ENCODE data around the gene TRAPPC1.

DNA sequence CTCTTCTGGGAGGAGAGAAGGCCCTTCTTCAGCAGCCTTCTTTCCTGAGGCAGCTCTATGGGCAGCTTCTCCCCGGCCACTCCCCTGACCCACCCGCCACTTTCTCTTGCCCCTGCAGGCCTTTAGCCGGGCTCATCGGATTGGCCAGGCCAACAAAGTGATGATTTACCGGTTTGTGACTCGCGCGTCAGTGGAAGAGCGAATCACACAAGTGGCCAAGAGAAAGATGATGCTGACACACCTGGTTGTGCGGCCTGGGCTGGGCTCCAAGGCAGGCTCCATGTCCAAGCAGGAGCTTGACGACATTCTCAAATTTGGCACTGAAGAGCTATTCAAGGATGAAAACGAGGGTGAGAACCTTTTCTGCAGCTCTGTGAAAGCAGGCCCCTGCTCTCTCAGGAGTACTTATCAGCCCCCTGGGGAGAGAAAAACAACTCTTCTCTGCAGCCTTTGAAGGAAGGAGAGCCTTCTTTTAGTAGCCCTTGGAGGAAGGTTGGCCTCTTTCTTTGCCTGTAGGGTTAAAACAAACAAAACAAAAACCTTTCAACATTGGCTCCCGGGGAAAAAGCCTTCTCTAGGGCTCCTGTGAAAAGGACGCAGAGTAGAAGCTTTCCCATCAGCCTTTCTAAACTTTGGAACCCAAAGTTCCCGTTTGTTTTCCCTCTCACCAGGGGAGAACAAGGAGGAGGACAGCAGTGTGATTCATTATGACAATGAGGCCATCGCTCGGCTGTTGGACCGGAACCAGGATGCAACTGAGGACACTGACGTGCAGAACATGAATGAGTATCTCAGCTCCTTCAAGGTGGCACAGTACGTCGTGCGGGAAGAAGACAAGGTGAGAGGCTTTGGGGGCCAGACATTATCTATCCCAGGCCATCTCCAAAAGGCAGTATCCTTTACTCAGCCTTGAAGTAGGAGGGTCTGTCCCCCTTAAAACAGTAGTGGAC, 28.3 kb downstream of the TRAPPC1 start:
- TF ChIP-seq CTCF (IDR thresholded peaks at IDR 0.05) (no peak), POLR2A (IDR thresholded peaks at IDR 0.05) (no peak)

Data from Peyer's patch (tissue), 4 donors.